ENCODE results near the gene RTN4R.

RTN4R gene

GRCh38 chr22:20232781-20233180 is 35.3 kb downstream of the RTN4R start:
- Mint-ChIP-seq H3K27me3 (no peaks in the 10 kb centered on the region), H3K36me3 (ENCODE audit: insufficient read depth) (peaks cover 1% of the 10 kb centered on the region), H3K27ac (ENCODE audit: low read depth) (no peak overlapping the region), H3K4me1 (peaks cover 5% of the 10 kb centered on the region), H3K9me3 (no peaks in the 10 kb centered on the region), H3K4me3 (no peak overlapping the region)
- DNase-seq (ENCODE audit: low spot score in 2 of 2), result no peak
- ATAC-seq (replicated peaks; ENCODE audit: extremely low read depth, poor library complexity, severe bottlenecking), result no peak

- Mint-ChIP-seq H3K36me3 (ENCODE audit: insufficient read depth) (peaks cover 1% of the 10 kb centered on the region), H3K27me3 (no peaks in the 10 kb centered on the region), H3K9me3 (no peaks in the 10 kb centered on the region), H3K4me1 (peaks cover 5% of the 10 kb centered on the region), H3K4me3 (no peak overlapping the region), H3K27ac (ENCODE audit: low read depth) (no peak overlapping the region)
- ATAC-seq (replicated peaks; ENCODE audit: extremely low read depth, poor library complexity, severe bottlenecking) (no peak), DNase-seq (ENCODE audit: low spot score in 2 of 2) (no peak)
These were observed 35.9 kb downstream of the RTN4R start for GRCh38 chr22:20232237-20232598.

- Mint-ChIP-seq H3K36me3 (ENCODE audit: insufficient read depth) (peaks cover 1% of the 10 kb centered on the region), H3K4me3 (no peak overlapping the region), H3K27ac (ENCODE audit: low read depth) (no peak overlapping the region), H3K27me3 (no peaks in the 10 kb centered on the region), H3K9me3 (no peaks in the 10 kb centered on the region), H3K4me1 (peaks cover 1% of the 10 kb centered on the region)
- ATAC-seq (replicated peaks; ENCODE audit: extremely low read depth, poor library complexity, severe bottlenecking), result no peak
- no peak for DNase-seq (ENCODE audit: low spot score in 2 of 2)
These were observed 36.4 kb downstream of the RTN4R start for GRCh38 chr22:20231514-20232236.

DNA sequence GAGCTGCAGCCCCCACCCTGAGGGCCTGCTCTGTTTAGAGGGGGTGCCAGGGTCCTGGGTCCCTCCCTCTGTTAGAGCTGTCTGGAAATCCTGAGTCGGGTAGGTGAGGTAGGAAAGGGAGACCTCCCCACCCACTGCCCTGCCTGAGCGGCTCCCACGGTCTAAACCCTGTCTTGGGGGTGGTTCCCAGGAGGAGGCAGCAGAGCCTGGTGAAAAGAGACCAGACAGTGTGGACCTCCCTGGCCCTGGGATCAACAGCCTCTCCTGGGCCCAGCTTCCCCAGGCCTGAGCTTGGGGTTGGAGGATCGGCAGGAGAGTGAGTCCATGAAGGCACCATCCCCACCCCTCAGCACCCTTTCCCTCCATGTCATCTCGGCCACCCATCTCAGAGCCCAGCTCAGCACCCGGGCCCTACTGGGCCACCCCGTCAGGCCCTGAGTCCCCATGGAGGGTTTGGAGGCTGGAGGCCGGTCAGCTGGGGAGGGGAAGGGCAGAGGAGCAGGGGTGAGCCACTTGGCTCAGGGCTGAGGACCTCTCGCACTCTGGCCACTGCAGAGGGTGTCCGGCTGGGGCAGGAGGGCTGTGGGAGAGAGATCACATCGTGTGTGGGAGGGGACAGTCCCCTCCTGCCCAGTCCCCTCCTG is 37.2 kb downstream of the RTN4R start:
- ATAC-seq (replicated peaks; ENCODE audit: extremely low read depth, poor library complexity, severe bottlenecking) (no peak), DNase-seq (ENCODE audit: low spot score in 2 of 2) (no peak)
- Mint-ChIP-seq H3K9me3 (no peaks in the 10 kb centered on the region), H3K27ac (ENCODE audit: low read depth) (no peak overlapping the region), H3K36me3 (ENCODE audit: insufficient read depth) (peaks cover 1% of the 10 kb centered on the region), H3K4me3 (no peak overlapping the region), H3K4me1 (no peaks in the 10 kb centered on the region), H3K27me3 (no peaks in the 10 kb centered on the region)

- Mint-ChIP-seq H3K27ac (ENCODE audit: low read depth) (no peak overlapping the region), H3K9me3 (peaks cover 4% of the 10 kb centered on the region), H3K36me3 (ENCODE audit: insufficient read depth) (peaks cover 1% of the 10 kb centered on the region), H3K27me3 (no peaks in the 10 kb centered on the region), H3K4me3 (no peak overlapping the region), H3K4me1 (no peaks in the 10 kb centered on the region)
- no peak for DNase-seq (ENCODE audit: low spot score in 2 of 2)
- no peak for ATAC-seq (replicated peaks; ENCODE audit: extremely low read depth, poor library complexity, severe bottlenecking)
These were observed 38.0 kb downstream of the RTN4R start for GRCh38 chr22:20229916-20230775.

- DNase-seq (ENCODE audit: low spot score in 2 of 2), result no peak
- no peak for ATAC-seq (replicated peaks; ENCODE audit: extremely low read depth, poor library complexity, severe bottlenecking)
- H3K4me1 Mint-ChIP-seq, result no peaks in the 10 kb centered on the region
- H3K27me3 Mint-ChIP-seq, result no peaks in the 10 kb centered on the region
- no peak overlapping the region for H3K4me3 Mint-ChIP-seq
- no peak overlapping the region for H3K27ac Mint-ChIP-seq (ENCODE audit: low read depth)
- peaks cover 5% of the 10 kb centered on the region for H3K9me3 Mint-ChIP-seq
- peaks cover under 1% of the 10 kb centered on the region for H3K36me3 Mint-ChIP-seq (ENCODE audit: insufficient read depth)
These were observed 39.2 kb downstream of the RTN4R start for GRCh38 chr22:20228939-20229272.

GRCh38 chr22:20228055-20228938 is 39.8 kb downstream of the RTN4R start:
- no peak for ATAC-seq (replicated peaks; ENCODE audit: extremely low read depth, poor library complexity, severe bottlenecking)
- no peaks in the 10 kb centered on the region for H3K4me1 Mint-ChIP-seq
- no peak overlapping the region for H3K27ac Mint-ChIP-seq (ENCODE audit: low read depth)
- H3K9me3 Mint-ChIP-seq, result peaks cover 5% of the 10 kb centered on the region
- DNase-seq (ENCODE audit: low spot score in 2 of 2), result no peak
- no peaks in the 10 kb centered on the region for H3K36me3 Mint-ChIP-seq (ENCODE audit: insufficient read depth)
- H3K4me3 Mint-ChIP-seq, result no peak overlapping the region
- H3K27me3 Mint-ChIP-seq, result no peaks in the 10 kb centered on the region

GRCh38 chr22:20227363-20227762 is 40.8 kb downstream of the RTN4R start:
- no peak overlapping the region for H3K4me3 Mint-ChIP-seq
- H3K36me3 Mint-ChIP-seq (ENCODE audit: insufficient read depth), result no peaks in the 10 kb centered on the region
- DNase-seq (ENCODE audit: low spot score in 2 of 2) (no peak), ATAC-seq (replicated peaks; ENCODE audit: extremely low read depth, poor library complexity, severe bottlenecking) (no peak)
- H3K27me3 Mint-ChIP-seq, result no peaks in the 10 kb centered on the region
- no peak overlapping the region for H3K27ac Mint-ChIP-seq (ENCODE audit: low read depth)
- H3K9me3 Mint-ChIP-seq, result peaks cover 5% of the 10 kb centered on the region
- no peaks in the 10 kb centered on the region for H3K4me1 Mint-ChIP-seq

GRCh38 chr22:20226760-20227350 is 41.3 kb downstream of the RTN4R start:
- H3K27ac Mint-ChIP-seq (ENCODE audit: low read depth), result peak overlapping the region; percentile 41

GRCh38 chr22:20226077-20226716 is 41.9 kb downstream of the RTN4R start:
- no peak overlapping the region for H3K27ac Mint-ChIP-seq (ENCODE audit: low read depth)
- no peaks in the 10 kb centered on the region for H3K36me3 Mint-ChIP-seq (ENCODE audit: insufficient read depth)
- no peaks in the 10 kb centered on the region for H3K4me1 Mint-ChIP-seq
- no peak for DNase-seq (ENCODE audit: low spot score in 2 of 2)
- no peak for ATAC-seq (replicated peaks; ENCODE audit: extremely low read depth, poor library complexity, severe bottlenecking)
- no peaks in the 10 kb centered on the region for H3K27me3 Mint-ChIP-seq
- H3K4me3 Mint-ChIP-seq, result no peak overlapping the region
- peaks cover 5% of the 10 kb centered on the region for H3K9me3 Mint-ChIP-seq

More at GRCh38 chr22:20226760-20227350, 41.3 kb downstream of the RTN4R start:
- DNase-seq (ENCODE audit: low spot score in 2 of 2) (no peak), ATAC-seq (replicated peaks; ENCODE audit: extremely low read depth, poor library complexity, severe bottlenecking) (no peak)
- no peak overlapping the region for H3K4me3 Mint-ChIP-seq
- no peaks in the 10 kb centered on the region for H3K4me1 Mint-ChIP-seq
- no peaks in the 10 kb centered on the region for H3K36me3 Mint-ChIP-seq (ENCODE audit: insufficient read depth)
- no peaks in the 10 kb centered on the region for H3K27me3 Mint-ChIP-seq
- peaks cover 5% of the 10 kb centered on the region for H3K9me3 Mint-ChIP-seq

DNA sequence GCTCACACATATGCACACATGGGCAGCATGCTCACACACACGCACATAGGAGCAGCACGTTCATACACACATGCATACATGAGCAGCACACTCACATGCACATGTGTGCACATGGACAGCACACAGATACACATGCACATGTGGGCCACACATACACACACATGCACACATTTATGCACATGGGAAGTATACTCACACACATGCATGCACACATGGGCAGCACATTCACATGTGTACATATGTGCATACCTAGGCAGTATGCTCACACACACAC is 42.5 kb downstream of the RTN4R start:
- DNase-seq (ENCODE audit: low spot score in 2 of 2) (no peak), ATAC-seq (replicated peaks; ENCODE audit: extremely low read depth, poor library complexity, severe bottlenecking) (no peak)
- H3K27ac Mint-ChIP-seq (ENCODE audit: low read depth), result no peak overlapping the region
- H3K27me3 Mint-ChIP-seq, result no peaks in the 10 kb centered on the region
- H3K9me3 Mint-ChIP-seq, result peaks cover 5% of the 10 kb centered on the region
- no peak overlapping the region for H3K4me3 Mint-ChIP-seq
- no peaks in the 10 kb centered on the region for H3K4me1 Mint-ChIP-seq
- H3K36me3 Mint-ChIP-seq (ENCODE audit: insufficient read depth), result no peaks in the 10 kb centered on the region

All from central memory CD8-positive, alpha-beta T cell (primary cell).